ENCODE data around the gene ZNF554. TPM values are rescaled to one million over a fixed set of nuclear protein-coding genes. Genes with fewer than 3 reads are reported as not detected.

Gene ZNF554
- total and polyA plus RNA-seq, 2 donors (not counting 3 experiments of a cell fraction or from before 2014, with no cell fraction given): 1.2 to 1.6 TPM

GRCh38 chr19:2815923-2816322, 3.7 kb upstream of the ZNF554 start:
- no peak for FAIRE-seq
- CTCF ChIA-PET: no interaction called here

DNA sequence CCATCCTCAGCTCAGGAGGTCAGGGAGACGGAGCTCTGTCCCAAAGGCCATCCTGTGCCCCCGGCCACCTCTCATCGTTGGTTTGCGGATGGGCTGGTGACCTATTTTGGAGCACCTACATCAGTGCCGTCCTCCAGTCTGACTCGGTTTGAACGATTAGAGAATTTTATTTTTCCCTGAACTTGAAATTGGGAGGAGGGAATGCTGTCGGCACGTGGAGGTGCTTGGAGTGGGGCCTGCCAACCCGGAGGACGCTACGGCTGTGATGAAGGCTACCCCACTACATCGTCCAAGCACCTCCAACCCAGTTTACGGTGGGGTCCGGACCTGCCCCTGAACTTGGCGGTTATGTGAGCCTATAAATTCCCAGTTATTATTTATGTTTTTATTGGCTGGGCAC, 3.0 kb upstream of the ZNF554 start:
- H3K9me1 ChIP-seq (replicated peaks; ENCODE audit: control insufficient read depth, extremely low read depth, insufficient read depth, low read length): no peaks in the 10 kb centered on the region
- FAIRE-seq (no peak), DNase-seq (ENCODE audit: low read depth, low spot score) (no peak)
- no TSS peak for BruUV-seq (replicated peaks)
- peaks cover 0 to 5% of the 10 kb centered on the region in 2 experiments for H3K36me3 ChIP-seq (ENCODE audit: control insufficient read depth in 2 of 2, extremely low read depth in 1 of 2, insufficient read depth in 2 of 2, low read length in 2 of 2)
- intact Hi-C loops (cut with micrococcal nuclease) (no loop called here), dilution Hi-C loops (cut with MboI; ENCODE audit: extremely low pct_ligation_motif_present, low sequenced_read_pairs) (no loop called here)
- H3K4me1 ChIP-seq (ENCODE audit: control insufficient read depth, extremely low read depth, insufficient read depth, low read length): peaks cover 3% of the 10 kb centered on the region
- POLR2A ChIA-PET: no interaction called here
- no peak overlapping the region for H3K27ac ChIP-seq (ENCODE audit: insufficient read depth, low read depth, low read length)
- H3K9me3 ChIP-seq (replicated peaks; ENCODE audit: control insufficient read depth, insufficient read depth, low read length): no peaks in the 10 kb centered on the region
- H3K9ac ChIP-seq (replicated peaks; ENCODE audit: extremely low read depth, insufficient read depth, low read length): no peak overlapping the region
- no peaks in the 10 kb centered on the region for H3K79me2 ChIP-seq (ENCODE audit: control insufficient read depth, insufficient read depth, low read length)
- CTCF ChIA-PET: no interaction called here
- no peak for TF ChIP-seq JUN (IDR thresholded peaks at IDR 0.05; ENCODE audit: borderline replicate concordance, insufficient read depth, insufficient read length, low read depth)
- TF ChIP-seq, protein P1, sequence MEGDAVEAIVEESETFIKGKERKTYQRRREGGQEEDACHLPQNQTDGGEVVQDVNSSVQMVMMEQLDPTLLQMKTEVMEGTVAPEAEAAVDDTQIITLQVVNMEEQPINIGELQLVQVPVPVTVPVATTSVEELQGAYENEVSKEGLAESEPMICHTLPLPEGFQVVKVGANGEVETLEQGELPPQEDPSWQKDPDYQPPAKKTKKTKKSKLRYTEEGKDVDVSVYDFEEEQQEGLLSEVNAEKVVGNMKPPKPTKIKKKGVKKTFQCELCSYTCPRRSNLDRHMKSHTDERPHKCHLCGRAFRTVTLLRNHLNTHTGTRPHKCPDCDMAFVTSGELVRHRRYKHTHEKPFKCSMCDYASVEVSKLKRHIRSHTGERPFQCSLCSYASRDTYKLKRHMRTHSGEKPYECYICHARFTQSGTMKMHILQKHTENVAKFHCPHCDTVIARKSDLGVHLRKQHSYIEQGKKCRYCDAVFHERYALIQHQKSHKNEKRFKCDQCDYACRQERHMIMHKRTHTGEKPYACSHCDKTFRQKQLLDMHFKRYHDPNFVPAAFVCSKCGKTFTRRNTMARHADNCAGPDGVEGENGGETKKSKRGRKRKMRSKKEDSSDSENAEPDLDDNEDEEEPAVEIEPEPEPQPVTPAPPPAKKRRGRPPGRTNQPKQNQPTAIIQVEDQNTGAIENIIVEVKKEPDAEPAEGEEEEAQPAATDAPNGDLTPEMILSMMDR (IDR thresholded peaks at IDR 0.05; ENCODE audit: extremely low read depth in 1 of 2, insufficient read depth in 1 of 2, low read depth in 1 of 2, low read length in 2 of 2): no peak
- no peak for TF ChIP-seq MYC (IDR thresholded peaks at IDR 0.05; ENCODE audit: low read depth, low read length)
- TF ChIP-seq FOS (IDR thresholded peaks at IDR 0.05; ENCODE audit: borderline replicate concordance, insufficient read depth, low read length): no peak
- no peak overlapping the region for H3K4me2 ChIP-seq (ENCODE audit: insufficient read depth, low read length)
- no peaks in the 10 kb centered on the region for H3K27me3 ChIP-seq (ENCODE audit: control insufficient read depth in 2 of 2, insufficient read depth in 2 of 2, low read length in 2 of 2)
- H3K4me3 ChIP-seq (replicated peaks in 1 of 3; ENCODE audit: insufficient read depth in 1 of 3, low read depth in 1 of 3, low read length in 3 of 3): no peak overlapping the region
- H2AFZ ChIP-seq (ENCODE audit: low read depth, low read length): no peak overlapping the region
- no peaks in the 10 kb centered on the region for H4K20me1 ChIP-seq (replicated peaks; ENCODE audit: control insufficient read depth, extremely low read depth, insufficient read depth, low read length)

More at GRCh38 chr19:2815923-2816322, 3.7 kb upstream of the ZNF554 start:
- Histone ChIP-seq H3K9me3 (replicated peaks; ENCODE audit: control insufficient read depth, insufficient read depth, low read length) (no peaks in the 10 kb centered on the region), H4K20me1 (replicated peaks; ENCODE audit: control insufficient read depth, extremely low read depth, insufficient read depth, low read length) (no peaks in the 10 kb centered on the region), H3K9me1 (replicated peaks; ENCODE audit: control insufficient read depth, extremely low read depth, insufficient read depth, low read length) (no peaks in the 10 kb centered on the region), H3K36me3 (ENCODE audit: control insufficient read depth in 2 of 2, extremely low read depth in 1 of 2, insufficient read depth in 2 of 2, low read length in 2 of 2) (peaks cover 0 to 5% of the 10 kb centered on the region in 2 experiments), H3K27ac (ENCODE audit: insufficient read depth, low read depth, low read length) (no peak overlapping the region), H2AFZ (ENCODE audit: low read depth, low read length) (no peak overlapping the region), H3K4me3 (replicated peaks in 1 of 3; ENCODE audit: insufficient read depth in 1 of 3, low read depth in 1 of 3, low read length in 3 of 3) (no peak overlapping the region), H3K4me1 (ENCODE audit: control insufficient read depth, extremely low read depth, insufficient read depth, low read length) (peaks cover 3% of the 10 kb centered on the region), H3K9ac (replicated peaks; ENCODE audit: extremely low read depth, insufficient read depth, low read length) (no peak overlapping the region), H3K4me2 (ENCODE audit: insufficient read depth, low read length) (no peak overlapping the region), H3K79me2 (ENCODE audit: control insufficient read depth, insufficient read depth, low read length) (no peaks in the 10 kb centered on the region), H3K27me3 (ENCODE audit: control insufficient read depth in 2 of 2, insufficient read depth in 2 of 2, low read length in 2 of 2) (no peaks in the 10 kb centered on the region)
- intact Hi-C loops (cut with micrococcal nuclease) (no loop called here), dilution Hi-C loops (cut with MboI; ENCODE audit: extremely low pct_ligation_motif_present, low sequenced_read_pairs) (no loop called here)
- POLR2A ChIA-PET: no interaction called here
- no peak for DNase-seq (ENCODE audit: low read depth, low spot score)
- BruUV-seq (replicated peaks): no TSS peak
- TF ChIP-seq JUN (IDR thresholded peaks at IDR 0.05; ENCODE audit: borderline replicate concordance, insufficient read depth, insufficient read length, low read depth) (no peak), POLR2A (IDR thresholded peaks at IDR 0.05; ENCODE audit: low read depth, low read length) (no peak), MYC (IDR thresholded peaks at IDR 0.05; ENCODE audit: low read depth, low read length) (no peak), POLR2AphosphoS5 (IDR thresholded peaks at IDR 0.05; ENCODE audit: insufficient read depth, low read depth, low read length) (no peak), GATA2 (IDR thresholded peaks at IDR 0.05; ENCODE audit: insufficient read depth, insufficient read length, low read depth, low read length) (no peak)
- TF ChIP-seq, protein P1 (IDR thresholded peaks at IDR 0.05; ENCODE audit: extremely low read depth in 1 of 2, insufficient read depth in 1 of 2, low read depth in 1 of 2, low read length in 2 of 2): no peak

Measured in endothelial cell of umbilical vein (primary cell).